HG02642 (cell line): Measurements from ENCODE around the gene DCHS2.
"Not testable (repeated sequence)": the region's sequence is repeated elsewhere in the genome, so short reads cannot be mapped to it uniquely, and the experiment has no call there.

Source experiments
- ATAC-seq: cut with Tn5 transposase; IDR thresholded peaks from one replicate; pipeline ENCODE4 v1.9.1; 2021; ENCODE audit warnings: mild to moderate bottlenecking; ENCODE audit not compliant: unreplicated experiment, poor library complexity

The DCHS2 gene

GRCh38 chr4:154276496-154276895 is 215.1 kb downstream of the DCHS2 start:
- ATAC-seq, result no peak

- no peak for ATAC-seq
Measured at GRCh38 chr4:154254999-154255398, 236.6 kb downstream of the DCHS2 start.

- ATAC-seq, result no peak
Measured at GRCh38 chr4:154234576-154234975, 257.0 kb downstream of the DCHS2 start.

GRCh38 chr4:154231806-154232478 is 259.7 kb downstream of the DCHS2 start:
- no peak for ATAC-seq

- no peak for ATAC-seq
Measured at GRCh38 chr4:154230723-154231122, 260.9 kb downstream of the DCHS2 start.

GRCh38 chr4:154230091-154230490 is 261.5 kb downstream of the DCHS2 start:
- no peak for ATAC-seq

- no peak for ATAC-seq
Measured at GRCh38 chr4:154222875-154223274, 268.7 kb downstream of the DCHS2 start.

GRCh38 chr4:154218051-154218450 is 273.5 kb downstream of the DCHS2 start:
- ATAC-seq, result no peak

- not testable (repeated sequence) for ATAC-seq
Measured at GRCh38 chr4:154217384-154217783, 274.2 kb downstream of the DCHS2 start.

- no peak for ATAC-seq
Measured at GRCh38 chr4:154211506-154211905, 280.1 kb downstream of the DCHS2 start.

GRCh38 chr4:154208424-154208823 is 283.2 kb downstream of the DCHS2 start:
- no peak for ATAC-seq

GRCh38 chr4:154205471-154205870 is 286.1 kb downstream of the DCHS2 start:
- no peak for ATAC-seq

GRCh38 chr4:154194649-154195048 is 296.9 kb downstream of the DCHS2 start:
- ATAC-seq, result no peak

- ATAC-seq, result no peak
Measured at GRCh38 chr4:154192585-154192984, 299.0 kb downstream of the DCHS2 start.

GRCh38 chr4:154189346-154189745 is 302.3 kb downstream of the DCHS2 start:
- no peak for ATAC-seq

- ATAC-seq, result no peak
Measured at GRCh38 chr4:154186888-154187287, 304.7 kb downstream of the DCHS2 start.

GRCh38 chr4:154186035-154186434 is 305.6 kb downstream of the DCHS2 start:
- ATAC-seq, result no peak

- no peak for ATAC-seq
Measured at GRCh38 chr4:154184238-154184637, 307.4 kb downstream of the DCHS2 start.

GRCh38 chr4:154183264-154183663 is 308.3 kb downstream of the DCHS2 start:
- no peak for ATAC-seq
